Measurements from ENCODE around the gene PLD1. TPM values are rescaled to one million over a fixed set of nuclear protein-coding genes. Genes with fewer than 3 reads are reported as not detected.

The PLD1 gene
- total and polyA plus RNA-seq, 4 donors, result 4.9 to 31.5 (median 18.6) TPM

- no peak for DNase-seq (ENCODE audit: low spot score)
- no peak overlapping the region for H3K9ac ChIP-seq (ENCODE audit: low read depth in 1 of 2, low read length in 2 of 2)
- no peaks in the 10 kb centered on the region for H3K9me3 ChIP-seq (ENCODE audit: control insufficient read depth in 4 of 4, low read length in 3 of 4)
- H3K27ac ChIP-seq (ENCODE audit: low read depth in 1 of 2, low read length in 2 of 2), result no peak overlapping the region
- H3K27me3 ChIP-seq (ENCODE audit: control insufficient read depth in 4 of 4, insufficient read depth in 4 of 4, low read length in 3 of 4), result no peaks in the 10 kb centered on the region
- H3K4me1 ChIP-seq (ENCODE audit: control insufficient read depth in 4 of 4, insufficient read depth in 4 of 4, low read length in 3 of 4), result peaks cover 0 to 10% (median 2%) of the 10 kb centered on the region in 4 donors
- TF ChIP-seq FOXA2 (IDR thresholded peaks at IDR 0.05) (no peak), YY1 (IDR thresholded peaks at IDR 0.05) (no peak), SP1 (IDR thresholded peaks at IDR 0.05) (no peak), FOXA1 (IDR thresholded peaks at IDR 0.05) (no peak), NR2F2 (IDR thresholded peaks at IDR 0.05) (no peak), CTCF (IDR thresholded peaks at IDR 0.05; ENCODE audit: low read depth, low read length, missing input control) (no peak), ATF3 (IDR thresholded peaks at IDR 0.05) (no peak)
- no peak overlapping the region for H3K4me3 ChIP-seq (ENCODE audit: low read depth in 1 of 3, low read length in 3 of 3)
- 95% methylated on average over 40 of the region's 40 CpGs for WGBS
- peaks cover 0 to 3% (median 0%) of the 10 kb centered on the region in 4 donors for H3K36me3 ChIP-seq (ENCODE audit: control insufficient read depth in 4 of 4, insufficient read depth in 3 of 4, low read depth in 1 of 4, low read length in 3 of 4)
Measured at GRCh38 chr3:171745577-171746319, 64.5 kb downstream of the PLD1 start.

GRCh38 chr3:171744158-171744741, 66.0 kb downstream of the PLD1 start:
- Histone ChIP-seq H3K36me3 (ENCODE audit: control insufficient read depth in 4 of 4, insufficient read depth in 3 of 4, low read depth in 1 of 4, low read length in 3 of 4) (peaks cover 0 to 3% (median 0%) of the 10 kb centered on the region in 4 donors), H3K9ac (ENCODE audit: low read depth in 1 of 2, low read length in 2 of 2) (no peak overlapping the region), H3K4me1 (ENCODE audit: control insufficient read depth in 4 of 4, insufficient read depth in 4 of 4, low read length in 3 of 4) (peaks cover 0 to 14% (median 2%) of the 10 kb centered on the region in 4 donors), H3K9me3 (ENCODE audit: control insufficient read depth in 4 of 4, low read length in 3 of 4) (no peaks in the 10 kb centered on the region), H3K27me3 (ENCODE audit: control insufficient read depth in 4 of 4, insufficient read depth in 4 of 4, low read length in 3 of 4) (no peaks in the 10 kb centered on the region), H3K4me3 (ENCODE audit: low read depth in 1 of 3, low read length in 3 of 3) (no peak overlapping the region), H3K27ac (ENCODE audit: low read depth in 1 of 2, low read length in 2 of 2) (no peak overlapping the region)
- no peak for TF ChIP-seq REST (IDR thresholded peaks at IDR 0.05)
- TF ChIP-seq TAF1 (conservative IDR thresholded peaks at IDR 0.05), result no peak
- TF ChIP-seq MAX (IDR thresholded peaks at IDR 0.05), result no peak
- no peak for TF ChIP-seq CTCF (IDR thresholded peaks at IDR 0.05; ENCODE audit: low read depth, low read length, missing input control)
- no peak for TF ChIP-seq HNF4G (IDR thresholded peaks at IDR 0.05)
- TF ChIP-seq HNF4A (conservative IDR thresholded peaks at IDR 0.05), result no peak
- no peak for TF ChIP-seq ZBTB33 (IDR thresholded peaks at IDR 0.05)
- no peak for TF ChIP-seq JUND (IDR thresholded peaks at IDR 0.05)
- TF ChIP-seq RAD21 (IDR thresholded peaks at IDR 0.05), result no peak
- no peak for TF ChIP-seq RXRA (IDR thresholded peaks at IDR 0.05)
- TF ChIP-seq SP1 (IDR thresholded peaks at IDR 0.05), result no peak
- TF ChIP-seq EGR1 (IDR thresholded peaks at IDR 0.05; ENCODE audit: low read depth in 2 of 2), result no peak
- TF ChIP-seq GABPA (IDR thresholded peaks at IDR 0.05 in 1 of 2, conservative IDR thresholded peaks at IDR 0.05 in 1 of 2), result no peak
- no peak for TF ChIP-seq FOXA2 (IDR thresholded peaks at IDR 0.05)
- no peak for TF ChIP-seq ATF3 (IDR thresholded peaks at IDR 0.05)
- DNase-seq (ENCODE audit: low spot score), result no peak
- 89% methylated on average over 5 of the region's 5 CpGs for WGBS
